Body of pancreas (tissue), 4 donors: Measurements from ENCODE around the gene SERPINH1. TPM values are rescaled to one million over a fixed set of nuclear protein-coding genes. Genes with fewer than 3 reads are reported as not detected.

Experiments used
- ATAC-seq: fragments of 150-250 bp; one replicate; pipeline ENCODE4 v1.9.1; 2016
- DNase-seq, 4 donors: peaks; one replicate each; pipeline ENCODE4 v3.0.0-alpha.2; 2019
- H3K27ac ChIP-seq, 4 donors: fragments of 200-600 bp; sonication (generic); 1 replicate in 3 of 4; 2 replicates in 1 of 4; pipeline versions ENCODE4 v1.5.1 to v1.6.1; 2016 to 2019; ENCODE audit warnings: mild to moderate bottlenecking in 1 of 4, mixed read lengths in 1 of 4, moderate library complexity in 1 of 4
- H3K27me3 ChIP-seq, 2 donors: fragments of 200-600 bp; sonication (generic); one replicate each; pipeline ENCODE4 v1.6.0; 2016; ENCODE audit warnings: mild to moderate bottlenecking in 1 of 2
- H3K36me3 ChIP-seq, 2 donors: fragments of 200-600 bp; sonication (generic); replicated peaks in 1 of 2; 2 replicates each; pipeline ENCODE4 v1.5.1; 2016; ENCODE audit warnings: low read depth in 2 of 2; ENCODE audit not compliant: insufficient read depth in 1 of 2
- H3K4me1 ChIP-seq: fragments of 200-600 bp; sonication (generic); one replicate; pipeline ENCODE4 v1.6.0; 2016
- H3K4me3 ChIP-seq, 2 donors: fragments of 200-600 bp; sonication (generic); 1 replicate in 1 of 2; 2 replicates in 1 of 2; pipeline ENCODE4 v1.5.1; 2016 to 2019
- H3K9me3 ChIP-seq, 3 donors: fragments of 200-600 bp; sonication (generic); 1 replicate in 2 of 3; 2 replicates in 1 of 3; pipeline ENCODE4 v1.5.1; 2016
- CTCF ChIP-seq, 7 experiments: fragments of 450-650 bp in 4 of 7; fragments of 200-600 bp in 3 of 7; sonication (generic) in 3 of 7; IDR thresholded peaks; one replicate each; pipeline ENCODE4 v1.5.1; 2016 to 2019; ENCODE audit warnings: antibody characterized with exemption in 7 of 7
- POLR2A ChIP-seq, 3 donors: fragments of 450-650 bp; IDR thresholded peaks; one replicate each; pipeline ENCODE4 v1.6.1; 2016; ENCODE audit warnings: antibody characterized with exemption in 3 of 3, mild to moderate bottlenecking in 2 of 3
- WGBS, 2 donors: methylation state at CpG; one replicate each; pipeline ENCODE4 v1.1.5; 2017; 5-methylcytosine and 5-hydroxymethylcytosine counted together
- intact Hi-C: fragments of 100-400 bp; cut with DNase I; formaldehyde crosslinking; loops from one replicate; pipeline ENCODE4 v1.15.1; 2023
- total RNA-seq, 2 donors: library from RNA; depleted of rRNA; stranded (reverse); fragments of >200 nt; gene quantifications; one replicate each; pipeline ENCODE4 v1.1.0, GENCODE V29; 2016

The SERPINH1 gene
- total RNA-seq, 2 donors from 2014 or later = 78.3 to 166 TPM

GRCh38 chr11:75611823-75612222 lies 49.8 kb downstream of the SERPINH1 start:
- H3K4me1 ChIP-seq = no peaks in the 10 kb centered on the region
- intact Hi-C loops = no loop called here
- DNase-seq = no peak
- H3K27me3 ChIP-seq = no peaks in the 10 kb centered on the region
- TF ChIP-seq CTCF (IDR thresholded peaks at IDR 0.05) = no peak
- TF ChIP-seq POLR2A (IDR thresholded peaks at IDR 0.05) = no peak
- WGBS, 2 donors = 95 to 100% methylated on average over 1 to 3 of the region's 3 CpGs
- H3K27ac ChIP-seq = no peak overlapping the region
- no peaks in the 10 kb centered on the region for H3K36me3 ChIP-seq
- ATAC-seq = no peak
- no peak overlapping the region for H3K4me3 ChIP-seq
- H3K9me3 ChIP-seq = no peaks in the 10 kb centered on the region

- H3K9me3 ChIP-seq = no peaks in the 10 kb centered on the region
- H3K4me1 ChIP-seq = no peaks in the 10 kb centered on the region
- intact Hi-C loops = no loop called here
- TF ChIP-seq POLR2A (IDR thresholded peaks at IDR 0.05) (no peak), CTCF (IDR thresholded peaks at IDR 0.05) (no peak)
- H3K4me3 ChIP-seq = no peak overlapping the region
- 39 to 47% methylated on average over 6 to 7 of the region's 7 CpGs for WGBS, 2 donors
- no peak for DNase-seq
- no peak overlapping the region for H3K27ac ChIP-seq
- ATAC-seq = no peak
- H3K27me3 ChIP-seq = no peaks in the 10 kb centered on the region
- no peaks in the 10 kb centered on the region for H3K36me3 ChIP-seq
Measured at GRCh38 chr11:75615751-75616150, 53.7 kb downstream of the SERPINH1 start.

GRCh38 chr11:75616281-75616680 lies 54.2 kb downstream of the SERPINH1 start:
- Histone ChIP-seq H3K9me3 (no peaks in the 10 kb centered on the region), H3K4me1 (no peaks in the 10 kb centered on the region), H3K27ac (no peak overlapping the region), H3K27me3 (no peaks in the 10 kb centered on the region), H3K36me3 (no peaks in the 10 kb centered on the region), H3K4me3 (no peak overlapping the region)
- DNase-seq (no peak), ATAC-seq (no peak)
- intact Hi-C loops = no loop called here
- TF ChIP-seq POLR2A (IDR thresholded peaks at IDR 0.05) = no peak
- TF ChIP-seq CTCF (IDR thresholded peaks at IDR 0.05) = no peak
- 65 to 73% methylated on average over 5 of the region's 5 CpGs for WGBS, 2 donors

Other genes starting within 250 kb of the SERPINH1 start
- gene ARRB1, start 210.6 kb upstream of the SERPINH1 start, total RNA-seq = 10 to 100 TPM; 41.0 to 54.1 TPM
- gene RPS3, start 162.7 kb upstream of the SERPINH1 start, total RNA-seq = 1,000 to 10,000 TPM in 1 of 2 donors, 100 to 1,000 TPM in 1; 921 to 1,114 TPM
- 1 to 10 TPM; 4.4 to 4.6 TPM for gene KLHL35, start 129.1 kb upstream of the SERPINH1 start, total RNA-seq
- 10 to 100 TPM; 29.6 to 73.2 TPM for gene GDPD5, start 36.3 kb upstream of the SERPINH1 start, total RNA-seq
- 1 to 10 TPM; 2.6 to 3.4 TPM for gene MAP6, start 106.8 kb downstream of the SERPINH1 start, total RNA-seq
- not detected for gene MOGAT2, start 155.6 kb downstream of the SERPINH1 start, total RNA-seq
- gene DGAT2, start 206.5 kb downstream of the SERPINH1 start, total RNA-seq = 10 to 100 TPM in 1 of 2 donors, 1 to 10 TPM in 1; 9.3 to 38.6 TPM